ENCODE results near the gene UFM1.
"Not testable (repeated sequence)": the region's sequence is repeated elsewhere in the genome, so short reads cannot be mapped to it uniquely, and the experiment has no call there.

DNA sequence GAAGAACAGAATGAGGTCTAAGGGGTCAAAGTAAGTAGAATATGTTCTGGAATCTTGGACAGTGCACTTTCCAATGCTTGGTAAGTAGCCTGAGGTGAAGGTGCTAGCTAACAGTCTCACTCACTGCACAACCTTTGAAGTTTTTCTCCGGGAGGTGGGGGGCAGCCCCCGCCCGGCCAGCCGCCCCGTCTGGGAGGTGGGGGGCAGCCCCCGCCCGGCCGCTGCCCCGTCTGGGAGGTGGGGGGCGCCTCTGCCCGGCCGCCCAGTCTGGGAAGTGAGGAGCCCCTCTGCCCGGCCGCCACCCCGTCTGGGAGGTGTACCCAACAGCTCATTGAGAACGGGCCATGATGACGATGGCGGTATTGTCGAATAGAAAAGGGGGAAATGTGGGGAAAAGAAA is 14.1 kb downstream of the UFM1 start:
- TF ChIP-seq JUN (CRISPR knock-in tag; IDR thresholded peaks at IDR 0.05); EP300 (IDR thresholded peaks at IDR 0.05; ENCODE audit: low read depth in 2 of 2, low read length in 2 of 2); EP300 (CRISPR knock-in tag; IDR thresholded peaks at IDR 0.05; ENCODE audit: borderline replicate concordance); LCORL (IDR thresholded peaks at IDR 0.05); LCORL (CRISPR knock-in tag; IDR thresholded peaks at IDR 0.05); ZNF792 (CRISPR knock-in tag; IDR thresholded peaks at IDR 0.05); ZNF138 (CRISPR knock-in tag; IDR thresholded peaks at IDR 0.05; ENCODE audit: low read depth); ZNF3 (CRISPR knock-in tag; IDR thresholded peaks at IDR 0.05); POLR2AphosphoS2 (IDR thresholded peaks at IDR 0.05; ENCODE audit: low read depth, low read length); CAMTA2 (CRISPR knock-in tag; IDR thresholded peaks at IDR 0.05; ENCODE audit: borderline replicate concordance); POLR2A (IDR thresholded peaks at IDR 0.05; ENCODE audit: insufficient read depth in 1 of 2, low read depth in 2 of 2, low read length in 2 of 2); ZNF768 (CRISPR knock-in tag; IDR thresholded peaks at IDR 0.05); ZNF674 (CRISPR knock-in tag; IDR thresholded peaks at IDR 0.05; ENCODE audit: low read depth): not testable (repeated sequence)
- TF ChIP-seq, protein P1, sequence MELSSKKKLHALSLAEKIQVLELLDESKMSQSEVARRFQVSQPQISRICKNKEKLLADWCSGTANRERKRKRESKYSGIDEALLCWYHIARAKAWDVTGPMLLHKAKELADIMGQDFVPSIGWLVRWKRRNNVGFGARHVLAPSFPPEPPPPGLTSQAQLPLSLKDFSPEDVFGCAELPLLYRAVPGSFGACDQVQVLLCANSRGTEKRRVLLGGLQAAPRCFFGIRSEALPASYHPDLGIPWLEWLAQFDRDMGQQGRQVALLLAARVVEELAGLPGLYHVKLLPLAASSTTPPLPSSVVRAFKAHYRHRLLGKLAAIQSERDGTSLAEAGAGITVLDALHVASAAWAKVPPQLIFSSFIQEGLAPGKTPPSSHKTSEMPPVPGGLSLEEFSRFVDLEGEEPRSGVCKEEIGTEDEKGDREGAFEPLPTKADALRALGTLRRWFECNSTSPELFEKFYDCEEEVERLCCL (CRISPR knock-in tag; IDR thresholded peaks at IDR 0.05; ENCODE audit: borderline replicate concordance): not testable (repeated sequence)

Measured in HepG2 (cell line).